Measurements from ENCODE around the gene ZNF414. TPM values are rescaled to one million over a fixed set of nuclear protein-coding genes. Genes with fewer than 3 reads are reported as not detected.

The ZNF414 gene
- total and polyA plus RNA-seq, 10 of the 15 experiments (the other 5 are each of a cell fraction or from before 2014, with no cell fraction given) = 0.16 to 23.7 (median 5.3) TPM; not detected in 1

- intact Hi-C loops (cut with micrococcal nuclease; ENCODE audit: unreplicated experiment) (no loop called here), in situ Hi-C loops (cut with MboI) (no loop called here)
- no TSS peak for BruUV-seq (replicated peaks)
- DNase-seq (ENCODE audit: low read depth, low spot score) = no peak
- Histone ChIP-seq H2AFZ (ENCODE audit: control insufficient read depth, low read depth, low read length) (peak overlapping the region; percentile 31; the same call in 1 of the 2 replicates), H3K4me3 (no peak overlapping the region), H4K20me1 (ENCODE audit: control insufficient read depth, insufficient read depth) (no peaks in the 10 kb centered on the region), H3K4me1 (ENCODE audit: control insufficient read depth, insufficient read depth, low read length) (peaks cover 11% of the 10 kb centered on the region; the same call in 1 of the 2 replicates), H3K36me3 (ENCODE audit: control insufficient read depth in 2 of 2, insufficient read depth in 2 of 2, low read length in 1 of 2) (peaks cover 0 to 2% of the 10 kb centered on the region in 2 experiments; a peak in 1 of 4 replicates), H3K79me2 (ENCODE audit: control insufficient read depth, insufficient read depth, low read length) (peaks cover 2% of the 10 kb centered on the region), H3K4me2 (ENCODE audit: control insufficient read depth, insufficient read depth) (no peak overlapping the region), H3K27ac (ENCODE audit: control insufficient read depth, insufficient read depth) (no peak overlapping the region), H3K9me3 (replicated peaks; ENCODE audit: control insufficient read depth, insufficient read depth, low read length) (no peaks in the 10 kb centered on the region), H3K27me3 (replicated peaks in 1 of 2; ENCODE audit: control insufficient read depth in 2 of 2, insufficient read depth in 2 of 2, low read length in 1 of 2) (no peaks in the 10 kb centered on the region), H3K9ac (ENCODE audit: control insufficient read depth, insufficient read depth, low read length) (no peak overlapping the region)
- TF ChIP-seq PML (IDR thresholded peaks at IDR 0.05; ENCODE audit: low read length) (no peak), SIN3A (IDR thresholded peaks at IDR 0.05; ENCODE audit: low read depth, low read length) (no peak), RFX5 (IDR thresholded peaks at IDR 0.05; ENCODE audit: low read depth, low read length) (no peak), CEBPB (IDR thresholded peaks at IDR 0.05; ENCODE audit: borderline replicate concordance in 1 of 2, low read depth in 2 of 2, low read length in 2 of 2) (no peak), USF2 (IDR thresholded peaks at IDR 0.05; ENCODE audit: borderline replicate concordance, low read depth, low read length) (no peak), POU2F2 (IDR thresholded peaks at IDR 0.05; ENCODE audit: borderline replicate concordance, low read depth, low read length) (no peak), MYB (IDR thresholded peaks at IDR 0.05; ENCODE audit: borderline replicate concordance, low read depth, low read length) (no peak), NFYB (IDR thresholded peaks at IDR 0.05; ENCODE audit: insufficient read depth, low read depth, low read length) (no peak), NR2F1 (conservative IDR thresholded peaks at IDR 0.05) (no peak)
- POLR2A ChIA-PET = interaction anchor here (0.6 kb wide), 1 partner anchor 155 kb away, joined by 4 read pairs; no protein-coding TSS in a partner anchor
- 19% methylated on average over 10 of the region's 10 CpGs for WGBS (ENCODE audit: insufficient coverage, insufficient replicate concordance, low lambda C conversion rate, missing lambda C conversion rate)
- peak; percentile 75 for FAIRE-seq
- CTCF ChIA-PET = interaction anchor here (0.6 to 3.3 kb wide), 2 partner anchors 61 to 99 kb away, joined by 3 to 16 read pairs; no protein-coding TSS in a partner anchor
- ATAC-seq = no peak
- SMC1A ChIA-PET (ENCODE audit: uncharacterized antibody, unreplicated experiment) = no interaction called here
- RAD21 ChIA-PET (ENCODE audit: unreplicated experiment) = no interaction called here
These were observed 3.8 kb upstream of the ZNF414 start for GRCh38 chr19:8517551-8518442.

All from GM12878 (cell line).